Limb (tissue), 2 donors: ENCODE measurements around the gene HSD17B11.
"Not testable (repeated sequence)": the region's sequence is repeated elsewhere in the genome, so short reads cannot be mapped to it uniquely, and the experiment has no call there.

Experiments used
- DNase-seq, 2 donors: peaks; one replicate each; pipeline ENCODE4 v3.0.0-alpha.2; 2016; ENCODE audit errors: extremely low spot score in 2 of 2

HSD17B11 gene, protein sequence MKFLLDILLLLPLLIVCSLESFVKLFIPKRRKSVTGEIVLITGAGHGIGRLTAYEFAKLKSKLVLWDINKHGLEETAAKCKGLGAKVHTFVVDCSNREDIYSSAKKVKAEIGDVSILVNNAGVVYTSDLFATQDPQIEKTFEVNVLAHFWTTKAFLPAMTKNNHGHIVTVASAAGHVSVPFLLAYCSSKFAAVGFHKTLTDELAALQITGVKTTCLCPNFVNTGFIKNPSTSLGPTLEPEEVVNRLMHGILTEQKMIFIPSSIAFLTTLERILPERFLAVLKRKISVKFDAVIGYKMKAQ

DNA sequence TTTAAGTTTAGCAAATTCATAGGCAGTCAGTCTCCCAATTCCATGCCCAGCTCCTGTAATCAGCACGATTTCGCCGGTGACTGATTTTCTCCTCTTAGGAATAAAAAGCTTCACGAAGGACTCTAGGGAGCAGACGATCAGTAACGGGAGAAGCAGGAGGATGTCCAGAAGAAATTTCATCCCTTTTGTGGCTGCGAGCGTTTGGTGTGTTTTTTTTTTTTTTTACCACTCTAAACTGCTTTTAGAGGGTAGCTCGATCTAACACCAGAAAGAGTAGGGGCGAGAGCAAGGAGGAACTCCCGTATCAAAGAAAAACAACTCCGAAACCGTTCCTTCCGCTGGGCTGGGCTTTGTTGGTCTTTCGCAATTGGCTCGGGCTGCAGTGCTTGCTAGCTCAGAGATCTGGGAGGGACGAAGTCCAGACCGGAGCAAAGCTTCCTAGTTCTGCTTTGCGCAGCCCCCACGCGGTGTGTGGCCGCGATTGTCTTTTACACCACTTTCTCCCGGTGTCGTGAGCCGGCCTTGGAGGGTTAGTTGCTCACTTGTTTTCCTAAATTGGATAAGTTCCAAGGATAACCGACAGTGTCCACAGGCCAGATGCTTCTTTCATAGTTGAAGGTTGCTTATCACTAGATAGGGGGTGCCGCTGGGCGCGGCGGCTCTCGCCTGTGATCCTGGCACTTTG lies at the start of gene HSD17B11:
HSD17B11 (minus strand) TSS at position 298 of the 685 bp plus-strand sequence; CDS start at position 180, 118 bp downstream.
- DNase-seq: peak; percentile 85 to 92

DNA sequence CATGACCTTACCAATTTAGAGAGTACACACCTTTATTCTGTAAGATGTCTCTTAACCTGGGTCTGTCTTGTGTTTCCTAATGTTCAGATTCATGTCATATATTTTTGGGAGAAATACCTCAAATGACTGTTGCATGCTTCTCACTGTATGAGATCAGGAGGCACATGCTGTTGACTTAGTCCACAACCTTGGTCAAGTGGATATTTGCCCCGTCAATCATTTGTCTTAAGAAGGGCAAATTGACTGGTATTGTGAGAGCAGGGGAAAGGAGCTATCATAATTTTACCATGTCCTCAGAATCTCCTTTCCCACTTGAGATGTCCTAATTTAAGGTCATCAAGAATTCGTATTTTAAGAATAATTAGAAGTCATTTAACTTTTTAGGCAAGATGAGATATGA lies 42.4 kb upstream of the HSD17B11 start:
- no peak for DNase-seq

DNA sequence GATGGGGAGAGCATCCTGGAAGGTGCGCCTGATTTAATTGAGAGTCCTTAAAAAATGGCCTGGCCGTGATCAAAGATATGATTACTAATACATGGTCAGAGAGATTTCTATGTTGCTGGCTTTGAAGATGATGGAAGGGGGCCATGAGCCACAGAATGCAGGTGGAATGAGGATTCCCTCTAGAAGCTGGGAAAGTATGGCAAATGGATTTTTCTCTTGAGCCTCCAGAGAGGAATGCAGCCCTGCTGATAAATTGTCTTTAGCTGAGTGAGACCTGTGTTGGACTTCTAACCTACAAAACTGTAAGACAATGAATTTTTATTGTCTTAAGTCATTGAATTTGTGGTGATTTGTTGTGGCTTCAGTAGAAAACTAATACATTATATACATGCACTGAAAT lies 39.0 kb upstream of the HSD17B11 start:
- DNase-seq: no peak

DNA sequence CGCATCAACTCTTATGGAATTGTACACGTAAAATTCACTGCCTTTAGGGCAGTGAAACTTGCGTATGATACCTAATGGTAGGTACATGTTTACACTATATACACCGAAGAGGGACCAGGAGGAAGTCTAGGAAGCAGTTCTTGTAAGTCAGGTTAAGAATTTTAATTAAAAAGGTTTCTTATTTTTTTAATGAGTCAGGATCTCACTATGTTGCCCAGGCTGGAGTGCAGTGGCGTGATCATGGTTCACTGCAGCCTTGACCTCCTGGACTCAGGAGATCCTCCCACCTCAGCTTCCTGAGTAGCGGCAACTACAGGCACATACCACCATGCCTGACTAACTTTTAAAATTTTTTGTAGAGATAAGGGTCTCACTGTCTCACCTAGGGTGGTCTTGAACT lies 38.0 kb upstream of the HSD17B11 start:
- no peak for DNase-seq

DNA sequence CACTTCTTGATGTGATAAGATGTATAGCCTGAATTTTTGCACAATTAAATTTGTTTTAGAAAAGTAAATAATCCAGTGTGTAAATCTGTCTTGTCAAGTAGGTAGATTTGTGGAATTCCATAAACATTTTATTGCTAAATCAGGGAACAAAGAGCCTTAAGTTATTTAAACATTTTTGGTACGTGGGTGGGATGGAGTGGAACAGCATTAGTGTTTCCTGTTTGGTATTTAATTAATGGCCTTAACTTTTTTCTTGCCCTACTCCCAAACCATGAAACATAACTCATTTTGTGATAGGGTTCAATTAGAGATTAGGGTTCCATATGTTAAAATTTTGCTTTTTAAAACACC lies 36.5 kb upstream of the HSD17B11 start:
- no peak for DNase-seq

DNA sequence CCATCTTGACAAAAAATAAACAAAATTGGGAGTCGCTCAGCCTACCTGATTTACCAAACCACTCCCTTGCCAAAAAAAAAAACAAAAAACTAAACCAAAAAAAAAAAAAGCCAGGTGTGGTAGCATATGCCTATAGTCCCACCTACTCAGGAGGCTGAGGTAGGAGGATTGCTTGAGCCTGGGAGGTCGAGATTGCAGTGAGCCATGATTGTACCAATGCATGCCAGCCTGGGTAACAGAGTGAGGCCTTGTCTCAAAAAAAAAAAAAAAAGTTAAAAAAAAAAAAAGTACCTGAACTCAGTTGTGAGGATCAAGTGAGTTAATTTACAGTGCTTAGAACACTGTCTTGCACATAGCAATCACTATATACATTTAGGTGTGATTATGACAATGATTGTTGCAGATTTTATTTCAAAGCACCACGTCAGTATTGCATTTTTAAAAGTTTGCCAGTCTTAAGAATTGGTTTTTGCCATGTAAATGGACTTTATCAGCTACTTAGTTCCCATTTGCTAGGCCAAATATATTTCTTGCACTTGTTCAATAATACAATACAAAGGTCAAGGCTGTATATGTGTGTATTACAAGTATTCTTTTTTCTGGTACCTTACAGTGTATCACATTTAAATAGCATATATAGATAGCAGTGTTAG lies 36.0 kb upstream of the HSD17B11 start:
- DNase-seq: no peak

DNA sequence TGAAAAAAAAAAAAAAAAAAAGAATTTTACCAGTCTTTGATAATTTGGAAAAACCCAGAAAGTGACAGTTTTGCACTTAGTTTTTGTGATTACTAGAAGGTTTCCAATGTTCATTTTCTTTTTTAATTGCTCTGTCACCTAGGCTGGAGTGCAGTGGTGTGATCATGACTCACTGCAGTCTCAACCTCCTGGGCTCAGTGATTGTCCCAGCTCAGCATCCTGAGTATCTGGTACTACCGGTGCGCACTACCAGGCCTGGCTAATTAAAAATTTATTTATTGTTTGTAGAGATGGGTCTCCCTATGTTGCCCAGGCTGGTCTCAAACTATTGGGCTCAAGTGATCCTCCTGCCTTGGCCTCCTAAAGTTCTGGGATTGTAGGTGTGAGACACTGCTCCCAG lies 34.7 kb upstream of the HSD17B11 start:
- no peak for DNase-seq

DNA sequence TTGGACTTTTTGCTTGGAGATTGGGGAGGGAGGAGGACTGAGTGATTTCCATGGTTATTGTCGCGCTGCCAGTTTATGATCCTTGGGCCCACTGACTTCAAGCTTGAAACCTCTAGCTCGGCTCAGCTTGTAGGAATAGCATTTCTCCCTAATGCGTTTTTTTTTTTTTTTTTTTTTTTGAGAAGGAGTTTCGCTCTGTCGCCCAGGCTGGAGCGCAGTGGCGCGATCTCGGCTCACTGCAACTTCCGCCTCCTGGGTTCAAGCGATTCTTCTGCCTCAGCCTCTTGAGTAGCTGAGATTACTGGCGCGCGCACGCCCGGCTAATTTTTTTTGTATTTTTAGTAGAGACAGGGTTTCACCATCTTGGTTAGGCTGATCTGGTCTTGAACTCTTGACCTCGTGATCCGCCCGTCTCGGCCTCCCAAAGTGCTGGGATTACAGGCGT lies 33.1 kb upstream of the HSD17B11 start:
- DNase-seq: not testable (repeated sequence)

DNA sequence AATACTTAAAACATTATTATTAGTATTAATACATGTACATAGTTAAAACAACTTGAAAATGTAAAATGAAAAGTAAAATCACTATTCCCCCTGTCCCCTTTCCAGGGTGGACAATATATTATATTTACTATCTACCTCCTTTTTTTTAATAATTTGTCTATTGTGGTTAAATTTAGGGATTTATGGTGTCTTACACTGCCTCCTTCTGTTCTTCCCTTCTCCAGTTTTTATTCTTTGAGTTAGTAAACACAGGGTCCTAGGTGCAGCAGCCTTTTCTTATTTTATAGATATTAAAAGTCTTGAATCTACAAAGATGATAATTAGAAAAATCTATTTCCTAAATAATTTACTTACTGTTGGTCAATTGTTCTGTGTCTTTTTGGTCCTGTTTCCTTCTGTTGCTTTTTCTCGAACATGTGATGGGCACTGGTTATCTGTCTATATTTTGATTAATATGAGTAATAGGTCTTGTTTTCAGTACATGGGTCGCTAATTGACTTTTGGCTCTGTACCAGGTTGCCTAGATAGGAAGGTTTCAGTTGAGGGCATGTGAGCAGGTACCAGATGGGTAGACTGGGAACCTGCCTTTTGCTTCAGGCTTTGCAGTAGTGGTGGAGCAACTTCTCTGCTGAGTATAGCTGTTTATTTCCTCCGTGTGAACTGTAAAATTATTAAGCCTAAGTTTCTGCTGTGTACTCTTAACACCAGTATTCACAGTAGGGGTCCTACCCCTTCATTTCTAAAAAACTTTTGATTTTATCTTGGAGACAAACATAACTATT lies 32.5 kb upstream of the HSD17B11 start:
- no peak for DNase-seq

DNA sequence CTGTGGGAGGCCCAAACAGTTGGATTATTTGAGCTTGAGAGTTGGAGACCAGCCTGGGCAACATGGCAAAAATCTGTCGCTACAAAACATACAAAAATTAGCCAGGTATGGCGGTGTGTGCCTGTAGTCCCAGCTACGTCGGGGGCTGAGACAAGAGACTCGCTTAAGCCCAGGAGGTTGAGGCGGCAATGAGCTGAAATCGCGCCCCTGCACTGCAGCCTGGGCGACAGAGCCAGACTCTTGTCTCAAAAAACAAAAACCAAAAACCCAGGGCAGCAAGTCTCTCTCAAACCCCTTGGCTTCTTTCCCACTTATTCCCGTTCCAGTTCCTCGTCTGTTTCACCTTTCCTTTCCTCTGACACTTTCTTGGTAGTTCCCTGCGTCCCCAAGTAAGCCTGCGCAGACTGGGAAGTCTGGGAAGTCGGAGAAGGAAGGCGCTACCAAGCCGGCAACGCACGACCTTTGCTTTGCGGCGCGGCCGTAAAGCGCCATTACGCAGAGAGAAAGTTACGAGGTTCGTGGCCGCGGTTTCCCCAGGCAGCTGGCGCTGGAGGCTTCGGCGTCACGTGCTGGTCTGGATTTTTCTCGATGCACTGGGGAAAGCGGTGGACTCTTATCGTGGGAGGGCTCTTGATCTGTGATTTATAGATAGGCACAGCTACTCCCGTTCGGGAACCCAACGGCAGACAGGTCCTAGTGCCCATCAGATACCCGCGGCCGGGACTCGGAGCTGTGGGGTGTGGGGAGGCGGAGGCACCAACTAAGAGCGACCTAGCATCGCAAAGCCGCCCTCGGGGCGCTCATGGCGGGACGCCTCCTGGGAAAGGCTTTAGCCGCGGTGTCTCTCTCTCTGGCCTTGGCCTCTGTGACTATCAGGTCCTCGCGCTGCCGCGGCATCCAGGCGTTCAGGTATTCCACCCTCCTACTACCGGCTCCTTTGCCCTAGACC lies 31.4 kb upstream of the HSD17B11 start, which contains the start of gene NUDT9:
NUDT9 (plus strand) TSS at position 470 of the 949 bp plus-strand sequence; CDS start at position 803, 333 bp downstream.
- DNase-seq: peak; percentile 95 to 96

DNA sequence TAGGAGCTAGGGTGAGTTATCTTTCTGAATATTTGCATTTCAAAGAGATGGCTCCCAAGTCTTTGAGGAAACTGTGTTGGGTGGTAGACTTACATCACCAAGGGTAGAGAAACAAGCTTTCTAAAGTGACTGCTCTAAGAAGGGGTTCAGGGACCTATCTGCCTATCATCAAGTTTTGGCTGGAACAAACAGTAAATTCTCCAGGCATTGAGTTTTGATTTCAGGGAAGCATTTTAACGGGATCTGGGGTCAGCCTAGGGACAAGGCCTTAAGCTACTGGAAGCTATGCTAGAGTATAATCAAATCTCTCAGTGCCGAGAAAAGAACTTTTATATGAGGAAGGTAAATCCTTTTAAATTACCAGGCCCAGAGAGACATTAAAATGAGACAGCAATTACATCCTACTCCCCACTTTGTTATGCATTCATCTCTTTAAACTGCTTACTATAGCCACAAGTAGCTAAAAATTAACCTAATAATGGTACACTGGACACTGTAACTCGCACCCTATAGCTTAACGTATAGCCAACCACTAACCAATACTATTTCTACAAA lies 29.4 kb upstream of the HSD17B11 start:
- DNase-seq: no peak

DNA sequence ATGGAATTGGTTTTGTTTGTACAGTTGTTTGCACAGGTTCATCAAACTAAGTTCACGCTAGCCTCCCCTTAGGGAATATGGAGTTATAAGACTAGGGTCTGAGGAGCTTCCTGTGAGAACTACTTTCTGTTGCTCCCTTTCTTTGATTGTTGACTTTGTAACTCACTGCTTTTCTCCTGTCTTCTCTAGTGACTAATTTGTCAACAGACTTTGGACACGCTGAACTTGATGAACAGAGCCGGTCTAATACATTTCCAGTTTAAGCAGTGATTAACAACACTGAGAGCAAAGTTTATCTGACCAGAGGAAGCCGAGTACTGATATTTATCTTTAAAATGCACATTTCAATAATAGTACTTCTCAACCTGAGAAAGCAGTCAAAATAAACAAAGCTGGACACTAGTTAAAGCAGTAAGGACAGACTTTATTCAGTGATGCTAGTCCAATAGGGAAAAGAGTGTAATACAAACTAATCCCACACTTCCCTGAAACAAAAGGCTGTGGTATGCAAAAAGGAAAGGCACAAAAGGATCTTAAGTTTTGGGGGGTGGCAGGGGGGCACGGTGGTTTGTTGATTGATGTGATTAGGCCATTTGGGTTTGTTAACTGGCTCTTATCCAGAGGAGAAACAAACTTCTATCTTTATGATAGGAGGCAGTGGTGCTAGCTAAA lies 28.7 kb upstream of the HSD17B11 start:
- no peak for DNase-seq

DNA sequence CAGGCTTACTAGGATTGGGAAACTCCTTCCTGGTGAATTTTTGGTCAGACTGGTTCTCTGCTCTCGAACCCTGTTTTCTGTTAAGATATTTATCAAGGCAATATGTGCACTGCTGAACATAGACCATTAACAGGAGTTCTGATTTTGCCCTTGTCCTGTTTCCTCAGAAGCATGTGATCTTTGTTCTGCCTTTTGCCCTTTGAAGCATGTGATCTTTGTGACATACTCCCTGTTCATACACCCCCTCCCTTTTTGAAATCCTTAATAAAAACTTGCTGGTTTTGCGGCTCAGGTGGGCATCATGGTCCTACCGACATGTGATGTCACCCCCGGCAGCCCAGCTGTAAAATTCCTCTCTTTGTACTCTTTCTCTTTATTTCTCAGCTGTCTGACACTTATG lies 27.4 kb upstream of the HSD17B11 start:
- not testable (repeated sequence) for DNase-seq

DNA sequence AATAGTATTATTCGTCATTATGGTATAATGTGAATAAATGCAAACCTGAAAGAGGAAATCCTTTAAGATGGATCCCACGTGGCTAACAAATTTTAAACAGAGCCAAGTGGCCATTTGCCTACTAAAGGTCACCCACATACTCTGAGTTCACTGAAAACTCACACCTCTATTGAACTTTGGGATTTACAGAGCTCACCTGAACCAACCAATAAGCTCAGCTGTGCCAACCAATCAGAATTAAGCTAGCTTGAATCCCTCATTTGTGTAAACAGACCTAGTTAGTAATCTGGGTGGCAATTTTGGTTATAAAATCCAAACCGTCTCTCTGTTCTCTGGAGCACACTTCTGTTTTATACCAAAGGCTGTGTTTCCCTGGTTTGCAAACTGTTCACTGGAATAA lies 26.0 kb upstream of the HSD17B11 start:
- no peak for DNase-seq

DNA sequence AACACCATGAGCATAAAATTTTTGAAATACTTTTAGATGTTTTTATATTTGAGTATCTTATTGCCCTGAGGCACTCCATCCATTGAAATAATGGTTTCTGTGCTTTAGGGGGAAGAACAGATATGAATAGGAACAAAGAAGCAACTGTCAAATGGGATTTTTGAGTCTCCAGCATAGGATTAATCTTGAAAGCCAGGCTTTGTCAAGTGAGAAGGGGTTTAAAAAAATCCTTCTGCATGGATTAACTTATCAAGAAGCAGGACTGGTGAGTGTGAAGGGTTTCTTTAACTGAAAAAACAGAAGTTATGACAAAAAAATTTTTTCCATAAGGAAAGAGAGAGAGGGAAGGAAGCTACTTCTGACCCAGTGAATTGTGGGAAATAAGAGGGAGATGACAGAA lies 23.8 kb upstream of the HSD17B11 start:
- no peak for DNase-seq

DNA sequence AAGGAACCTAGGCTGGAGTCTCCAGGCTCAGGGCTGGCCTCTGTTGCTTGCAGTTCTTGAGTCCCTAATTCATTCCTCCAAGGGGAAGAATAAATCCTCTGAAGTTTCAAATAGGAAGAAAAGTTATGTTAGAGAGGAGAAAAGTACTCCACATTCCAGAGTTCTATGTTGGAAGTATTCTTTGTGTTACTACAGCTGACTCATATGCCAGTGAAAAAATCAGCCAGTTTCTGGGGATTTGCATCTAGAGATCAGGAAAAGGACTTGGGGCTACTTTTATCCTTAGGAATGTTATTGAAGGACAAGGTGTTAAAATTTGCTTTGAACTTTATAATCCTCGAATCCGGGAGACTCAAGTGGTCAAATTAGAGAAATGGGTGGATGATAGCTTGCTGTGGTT lies 19.7 kb upstream of the HSD17B11 start:
- no peak for DNase-seq

DNA sequence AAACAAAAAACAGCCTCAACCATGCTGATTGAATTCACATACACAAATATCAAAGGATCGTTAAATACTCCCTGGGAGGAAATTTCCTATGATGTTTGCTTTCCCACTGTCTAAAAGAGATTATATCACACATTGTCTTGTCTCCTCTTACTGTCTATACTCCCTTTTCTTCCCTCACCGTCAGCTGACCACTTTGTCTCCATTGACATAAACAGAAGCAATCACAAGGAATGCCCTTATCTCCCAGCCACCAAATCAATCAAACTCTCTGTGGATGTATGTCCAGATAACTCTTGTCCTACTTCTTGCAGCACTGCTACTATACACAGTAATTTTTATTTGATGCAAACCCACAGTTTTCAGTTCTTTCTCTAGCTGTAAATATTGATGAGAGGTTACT lies 19.2 kb upstream of the HSD17B11 start:
- no peak for DNase-seq

DNA sequence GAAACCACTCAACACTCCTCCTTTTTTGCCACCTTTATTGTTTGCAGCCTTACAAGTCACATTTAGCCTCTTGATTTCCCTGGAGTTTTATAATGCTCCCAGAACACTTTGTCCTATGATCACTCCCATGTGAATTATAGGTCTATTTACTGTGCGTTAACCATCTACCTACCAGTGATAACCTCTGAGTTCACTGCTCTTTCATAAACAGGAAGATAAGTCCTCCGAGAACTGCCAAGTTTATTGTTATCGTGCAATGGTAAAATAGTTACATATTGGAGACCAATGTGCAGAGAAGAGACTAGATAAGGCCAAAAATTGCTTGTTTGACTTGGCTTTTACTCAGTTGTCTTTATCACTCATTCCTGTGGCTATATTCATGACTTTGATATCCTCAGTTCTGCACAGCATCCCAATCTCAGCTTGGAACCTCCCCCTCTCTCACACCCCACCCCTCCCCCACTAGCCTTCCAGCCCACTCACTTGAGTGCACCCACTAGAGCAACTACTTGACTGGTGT lies 18.5 kb upstream of the HSD17B11 start:
- DNase-seq: no peak

DNA sequence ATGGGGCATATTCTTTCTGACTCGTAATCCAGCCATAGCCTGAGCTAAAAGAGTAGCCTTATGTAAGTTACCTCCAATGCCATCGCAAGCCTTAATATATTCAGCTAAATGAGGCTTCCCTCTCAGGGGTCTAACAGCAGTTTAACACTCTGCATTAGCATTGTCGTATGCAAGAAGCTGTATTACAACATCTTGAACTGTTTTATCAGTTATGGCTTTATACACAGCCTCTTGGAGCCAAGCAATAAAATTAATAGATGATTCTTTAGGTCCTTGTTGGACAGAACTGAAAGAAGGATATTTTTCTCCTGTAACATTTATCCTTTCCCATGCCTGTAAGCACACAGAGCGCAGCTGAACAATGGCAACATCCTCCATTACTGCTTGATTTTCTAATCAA lies 15.9 kb upstream of the HSD17B11 start:
- DNase-seq: not testable (repeated sequence)
